ENCODE results near the gene RNF151.
"Not testable (repeated sequence)": the region's sequence is repeated elsewhere in the genome, so short reads cannot be mapped to it uniquely, and the experiment has no call there.

The RNF151 gene

GRCh38 chr16:2007081-2007836 is 40.6 kb downstream of the RNF151 start:
- DNase-seq (ENCODE audit: low read depth in 3 of 3): no peak

- no peak for DNase-seq (ENCODE audit: low read depth in 3 of 3)
Observed at GRCh38 chr16:2008009-2008526, 41.4 kb downstream of the RNF151 start.

- no peak for DNase-seq (ENCODE audit: low read depth in 3 of 3)
Observed at GRCh38 chr16:2008631-2009163, 42.0 kb downstream of the RNF151 start.

GRCh38 chr16:2009164-2009711 is 42.6 kb downstream of the RNF151 start:
- no peak for DNase-seq (ENCODE audit: low read depth in 3 of 3)

GRCh38 chr16:2009791-2010510 is 43.3 kb downstream of the RNF151 start, which contains the start of gene ZNF598:
Gene ZNF598, minus strand, starts transcription at chr16:2009821.
- DNase-seq (ENCODE audit: low read depth in 3 of 3): peak; percentile 58 to 62 (median 61)

- DNase-seq (ENCODE audit: low read depth in 3 of 3): not testable (repeated sequence)
Observed at GRCh38 chr16:2011726-2012125, 45.1 kb downstream of the RNF151 start.

- no peak for DNase-seq (ENCODE audit: low read depth in 3 of 3)
Observed at GRCh38 chr16:2013527-2013926, 46.9 kb downstream of the RNF151 start.

- DNase-seq (ENCODE audit: low read depth in 3 of 3): no peak
Observed at GRCh38 chr16:2015117-2015946, 48.7 kb downstream of the RNF151 start.

GRCh38 chr16:2015947-2016208 is 49.2 kb downstream of the RNF151 start:
- no peak for DNase-seq (ENCODE audit: low read depth in 3 of 3)

GRCh38 chr16:2016407-2016922 is 49.8 kb downstream of the RNF151 start:
- no peak for DNase-seq (ENCODE audit: low read depth in 3 of 3)

Measured in stimulated activated CD4-positive, alpha-beta T cell treated with anti-CD3 and anti-CD28 coated beads, TNF-alpha, amount 100 ng/mL, for 4 hours (primary cell).